SK-N-SH treated with all-trans-retinoic acid at 6 μM for 48 hours (cell line): Measurements from ENCODE around the gene MYCBP2.
A peak's percentile ranks its signal among the peaks of the same experiment; 100 is the strongest.

Source experiments
- ATAC-seq: fragments of 200-7000 bp; cut with Tn5 transposase; 3 replicates; pipeline ENCODE4 v1.9.1; 2020; ENCODE audit warnings: mild to moderate bottlenecking, moderate library complexity
- BACH2 ChIP-seq: fragments of 250-450 bp; sonication (Bioruptor Pico); IDR thresholded peaks from 2 replicates; pipeline ENCODE4 v1.9.0; 2021; ENCODE audit warnings: mild to moderate bottlenecking, borderline replicate concordance
- CREB5 ChIP-seq: fragments of 250-450 bp; sonication (Bioruptor Pico); IDR thresholded peaks from 2 replicates; pipeline ENCODE4 v1.5.1; 2020; ENCODE audit warnings: low read depth, mild to moderate bottlenecking, moderate library complexity
- CSDC2 ChIP-seq: fragments of 250-450 bp; sonication (Bioruptor Pico); IDR thresholded peaks from 2 replicates; pipeline ENCODE4 v1.5.0; 2020; ENCODE audit warnings: mild to moderate bottlenecking, moderate library complexity
- CSRNP3 ChIP-seq: fragments of 250-450 bp; sonication (Bioruptor Pico); IDR thresholded peaks from 2 replicates; pipeline ENCODE4 v1.5.1; 2021; ENCODE audit warnings: mild to moderate bottlenecking, moderate library complexity
- ESRRG ChIP-seq: fragments of 250-450 bp; sonication (Bioruptor Pico); IDR thresholded peaks from 2 replicates; pipeline ENCODE4 v1.6.1; 2021; ENCODE audit warnings: mild to moderate bottlenecking
- GLIS3 ChIP-seq: fragments of 250-450 bp; sonication (Bioruptor Pico); IDR thresholded peaks from 2 replicates; pipeline ENCODE4 v1.5.0; 2020; ENCODE audit warnings: mild to moderate bottlenecking, moderate library complexity
- ISL1 ChIP-seq: fragments of 250-450 bp; sonication (Bioruptor Pico); IDR thresholded peaks from 2 replicates; pipeline ENCODE4 v2.1.2; 2022; ENCODE audit warnings: mild to moderate bottlenecking, moderate library complexity
- OSR1 ChIP-seq: fragments of 250-450 bp; sonication (Bioruptor Pico); IDR thresholded peaks from 2 replicates; pipeline ENCODE4 v1.8.0; 2022; ENCODE audit warnings: moderate library complexity, mild to moderate bottlenecking, inconsistent platforms
- PATZ1 ChIP-seq: fragments of 250-450 bp; sonication (Bioruptor Pico); IDR thresholded peaks from 2 replicates; pipeline ENCODE4 v1.8.0; 2020; ENCODE audit warnings: mild to moderate bottlenecking, moderate library complexity, borderline replicate concordance
- PPARA ChIP-seq: fragments of 250-450 bp; sonication (Bioruptor Pico); IDR thresholded peaks from 2 replicates; pipeline ENCODE4 v1.5.0; 2020; ENCODE audit warnings: mild to moderate bottlenecking, borderline replicate concordance
- RARB ChIP-seq: fragments of 250-450 bp; sonication (Bioruptor Pico); IDR thresholded peaks from 2 replicates; pipeline ENCODE4 v1.8.0; 2021; ENCODE audit warnings: mild to moderate bottlenecking, moderate library complexity
- SNAI2 ChIP-seq: fragments of 250-450 bp; sonication (Bioruptor Pico); IDR thresholded peaks from 2 replicates; pipeline ENCODE4 v1.5.0; 2020; ENCODE audit warnings: mild to moderate bottlenecking, moderate library complexity
- TCF4 ChIP-seq: fragments of 250-450 bp; sonication (Bioruptor Pico); IDR thresholded peaks from 2 replicates; pipeline ENCODE4 v1.8.0; 2021; ENCODE audit warnings: mild to moderate bottlenecking, moderate library complexity, borderline replicate concordance
- TOX ChIP-seq: fragments of 250-450 bp; sonication (Bioruptor Pico); IDR thresholded peaks from 2 replicates; pipeline ENCODE4 v1.8.0; 2021; ENCODE audit warnings: mild to moderate bottlenecking, moderate library complexity, borderline replicate concordance
- TSHZ2 ChIP-seq: fragments of 250-450 bp; sonication (Bioruptor Pico); IDR thresholded peaks from 2 replicates; pipeline ENCODE4 v1.5.0; 2020; ENCODE audit warnings: mild to moderate bottlenecking, moderate library complexity
- ZC3H10 ChIP-seq: fragments of 250-450 bp; sonication (Bioruptor Pico); IDR thresholded peaks from 2 replicates; pipeline ENCODE4 v1.5.1; 2021; ENCODE audit warnings: mild to moderate bottlenecking, moderate library complexity
- ZFP3 ChIP-seq: fragments of 250-450 bp; sonication (Bioruptor Pico); IDR thresholded peaks from 2 replicates; pipeline ENCODE4 v1.5.0; 2020; ENCODE audit warnings: mild to moderate bottlenecking, moderate library complexity
- ZNF70 ChIP-seq: fragments of 450-650 bp; formaldehyde crosslinking; IDR thresholded peaks from 2 replicates; pipeline ENCODE4 v1.5.0; 2020; ENCODE audit warnings: mild to moderate bottlenecking, moderate library complexity

Gene MYCBP2

GRCh38 chr13:77079902-77080413 lies 246.9 kb downstream of the MYCBP2 start:
- no peak for ATAC-seq
- TF ChIP-seq ZFP3, result no peak

GRCh38 chr13:77067519-77067918 lies 259.4 kb downstream of the MYCBP2 start:
- TF ChIP-seq ZNF70 (CRISPR knock-in tag) (no peak), TSHZ2 (CRISPR knock-in tag) (no peak), CSDC2 (no peak), ESRRG (CRISPR knock-in tag) (no peak), BACH2 (CRISPR knock-in tag) (no peak), RARB (CRISPR knock-in tag) (no peak), ZFP3 (no peak), GLIS3 (CRISPR knock-in tag) (no peak), OSR1 (CRISPR knock-in tag) (no peak), SNAI2 (CRISPR knock-in tag) (no peak), CREB5 (CRISPR knock-in tag) (no peak), CSRNP3 (CRISPR knock-in tag) (no peak), PATZ1 (no peak), ZC3H10 (CRISPR knock-in tag) (no peak), TOX (no peak), PPARA (CRISPR knock-in tag) (no peak)
- no peak for ATAC-seq

- 0 out of 2 replicates have a peak, but pooled peaks have one; percentile 19 for TF ChIP-seq ISL1
- TF ChIP-seq TCF4 (CRISPR knock-in tag), result no peak
- no peak for ATAC-seq
Measured at GRCh38 chr13:77065461-77066147, 261.3 kb downstream of the MYCBP2 start.

- no peak for ATAC-seq
Measured at GRCh38 chr13:77062097-77062496, 264.8 kb downstream of the MYCBP2 start.

More at GRCh38 chr13:77062097-77062496, 264.8 kb downstream of the MYCBP2 start:
- TF ChIP-seq ZFP3, result no peak
- no peak for TF ChIP-seq TOX
- TF ChIP-seq TSHZ2 (CRISPR knock-in tag), result no peak
